ENCODE results near the gene NAPA. TPM values are rescaled to one million over a fixed set of nuclear protein-coding genes. Genes with fewer than 3 reads are reported as not detected.

Gene NAPA
- polyA plus RNA-seq, 3 donors = 77.5 to 135 (median 111) TPM

DNA sequence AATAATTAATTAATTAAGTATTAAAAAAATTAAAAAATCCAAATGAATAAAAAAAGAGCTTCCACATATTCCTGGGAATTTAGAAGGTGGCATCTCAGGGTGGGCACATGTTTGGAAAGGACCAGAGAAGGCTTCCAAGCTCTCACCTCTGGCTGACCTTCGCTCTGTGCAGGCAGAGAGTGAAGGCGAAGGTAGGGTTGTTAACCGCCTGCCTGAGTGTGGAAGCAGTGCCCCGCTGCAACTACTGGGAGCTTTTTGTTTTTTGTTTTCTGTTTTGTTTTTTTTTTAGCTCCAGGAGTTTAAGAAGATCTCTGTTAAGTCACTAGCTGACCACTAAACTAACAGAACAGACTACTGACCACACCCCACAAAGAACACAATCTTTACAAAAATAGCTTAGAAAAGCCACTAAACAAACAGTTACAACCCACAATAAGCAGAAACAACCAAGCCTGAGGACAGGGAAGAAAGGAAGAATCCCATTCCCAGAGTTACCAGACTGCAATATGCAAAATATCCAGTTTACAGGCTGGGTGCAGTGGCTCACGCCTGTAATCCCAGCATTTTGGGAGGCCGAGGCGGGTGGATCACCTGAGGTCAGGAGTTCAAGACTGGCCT, 46.7 kb upstream of the NAPA start:
- peaks cover 8 to 15% (median 14%) of the 10 kb centered on the region in 3 donors for H3K27me3 Mint-ChIP-seq (ENCODE audit: low read depth in 3 of 3)
- DNase-seq = no peak
- Histone ChIP-seq H3K79me2 (ENCODE audit: insufficient read depth, low read length) (no peaks in the 10 kb centered on the region), H3K4me3 (replicated peaks in 1 of 3; ENCODE audit: low read depth in 2 of 3, low read length in 3 of 3) (no peak overlapping the region), H3K36me3 (replicated peaks in 1 of 2; ENCODE audit: control insufficient read depth in 1 of 2, insufficient read depth in 2 of 2, low read length in 2 of 2) (no peaks in the 10 kb centered on the region), H3K9ac (ENCODE audit: insufficient read depth, low read length, poor library complexity, severe bottlenecking) (no peak overlapping the region), H3K4me2 (replicated peaks; ENCODE audit: extremely low read depth, low read length, poor library complexity, severe bottlenecking) (no peak overlapping the region), H3K27me3 (ENCODE audit: control insufficient read depth in 2 of 2, insufficient read depth in 2 of 2, low read length in 2 of 2) (no peaks in the 10 kb centered on the region), H4K20me1 (ENCODE audit: insufficient read depth, low read length) (no peaks in the 10 kb centered on the region), H3K4me1 (ENCODE audit: control insufficient read depth in 1 of 2, insufficient read depth in 2 of 2, low read length in 2 of 2) (no peaks in the 10 kb centered on the region), H2AFZ (ENCODE audit: insufficient read depth, low read depth, low read length, poor library complexity, severe bottlenecking) (no peak overlapping the region), H3K9me3 (replicated peaks in 1 of 2; ENCODE audit: control insufficient read depth in 1 of 2, insufficient read depth in 1 of 2, low read length in 2 of 2) (no peaks in the 10 kb centered on the region), H3K27ac (ENCODE audit: low read depth in 1 of 2, low read length in 2 of 2) (no peak overlapping the region)
- H3K36me3 Mint-ChIP-seq = no peaks in the 10 kb centered on the region
- H3K4me1 Mint-ChIP-seq = no peaks in the 10 kb centered on the region
- H3K27ac Mint-ChIP-seq = no peak overlapping the region
- intact Hi-C loops (cut with micrococcal nuclease) = no loop called here
- H3K9me3 Mint-ChIP-seq = no peaks in the 10 kb centered on the region
- 100% methylated on average over 2 of the region's 7 CpGs for WGBS (ENCODE audit: insufficient coverage)
- H3K4me3 Mint-ChIP-seq = no peak overlapping the region
- no peak for TF ChIP-seq CTCF (IDR thresholded peaks at IDR 0.05)

DNA sequence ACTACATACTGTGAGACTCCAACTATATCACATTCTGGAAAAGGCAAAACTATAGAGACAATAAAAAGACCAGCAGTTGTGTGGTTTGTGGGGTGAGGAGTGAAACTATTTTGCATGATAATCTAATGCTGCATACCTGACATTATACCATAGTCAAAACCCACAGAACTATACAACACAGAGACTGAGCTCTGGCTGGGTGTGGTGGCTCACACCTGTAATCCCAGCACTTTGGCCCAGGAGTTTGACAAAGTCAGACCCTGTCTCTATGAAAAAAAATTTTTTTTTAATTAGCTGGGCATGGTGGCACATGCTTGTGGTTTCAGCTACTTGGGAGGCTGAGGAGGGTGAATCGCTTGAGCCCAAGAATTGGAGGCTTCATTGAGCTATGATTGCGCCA, 46.1 kb upstream of the NAPA start:
- Histone ChIP-seq H3K27me3 (ENCODE audit: control insufficient read depth in 2 of 2, insufficient read depth in 2 of 2, low read length in 2 of 2) (no peaks in the 10 kb centered on the region), H3K27ac (ENCODE audit: low read depth in 1 of 2, low read length in 2 of 2) (no peak overlapping the region), H3K4me2 (replicated peaks; ENCODE audit: extremely low read depth, low read length, poor library complexity, severe bottlenecking) (no peak overlapping the region), H3K79me2 (ENCODE audit: insufficient read depth, low read length) (no peaks in the 10 kb centered on the region), H3K4me1 (ENCODE audit: control insufficient read depth in 1 of 2, insufficient read depth in 2 of 2, low read length in 2 of 2) (no peaks in the 10 kb centered on the region), H3K36me3 (replicated peaks in 1 of 2; ENCODE audit: control insufficient read depth in 1 of 2, insufficient read depth in 2 of 2, low read length in 2 of 2) (no peaks in the 10 kb centered on the region), H3K9ac (ENCODE audit: insufficient read depth, low read length, poor library complexity, severe bottlenecking) (no peak overlapping the region), H2AFZ (ENCODE audit: insufficient read depth, low read depth, low read length, poor library complexity, severe bottlenecking) (no peak overlapping the region), H4K20me1 (ENCODE audit: insufficient read depth, low read length) (no peaks in the 10 kb centered on the region), H3K4me3 (replicated peaks in 1 of 3; ENCODE audit: low read depth in 2 of 3, low read length in 3 of 3) (no peak overlapping the region), H3K9me3 (replicated peaks in 1 of 2; ENCODE audit: control insufficient read depth in 1 of 2, insufficient read depth in 1 of 2, low read length in 2 of 2) (no peaks in the 10 kb centered on the region)
- WGBS (ENCODE audit: insufficient coverage) = no CpG with 5 or more reads among the region's 2 CpGs
- Mint-ChIP-seq H3K9me3 (no peaks in the 10 kb centered on the region), H3K27me3 (ENCODE audit: low read depth in 3 of 3) (peaks cover 8 to 15% (median 14%) of the 10 kb centered on the region in 3 donors), H3K4me1 (no peaks in the 10 kb centered on the region), H3K4me3 (no peak overlapping the region), H3K27ac (no peak overlapping the region), H3K36me3 (no peaks in the 10 kb centered on the region)
- intact Hi-C loops (cut with micrococcal nuclease) = no loop called here
- no peak for DNase-seq
- TF ChIP-seq CTCF (IDR thresholded peaks at IDR 0.05) = no peak

Measured in CD14-positive monocyte (primary cell).